HL-60 (cell line): ENCODE data around the gene SP100.

Experiments used
- CTCF ChIP-seq: IDR thresholded peaks from one replicate; pipeline ENCODE4 v1.5.1; 2011; ENCODE audit warnings: low read length, control low read depth, inconsistent platforms; ENCODE audit not compliant: insufficient read depth
- GABPA ChIP-seq: IDR thresholded peaks from 2 replicates; pipeline ENCODE4 v1.6.1; 2012; ENCODE audit warnings: low read depth
- POLR2AphosphoS5 ChIP-seq: IDR thresholded peaks from 2 replicates; pipeline ENCODE4 v1.6.1; 2012; ENCODE audit warnings: low read depth
- SPI1 ChIP-seq: IDR thresholded peaks from 2 replicates; pipeline ENCODE4 v1.6.1; 2012; ENCODE audit warnings: low read depth, mild to moderate bottlenecking, borderline replicate concordance
- TF ChIP-seq, protein P1 (sequence below): IDR thresholded peaks from 2 replicates; pipeline ENCODE4 v1.6.1; 2012; ENCODE audit warnings: low read depth; ENCODE audit not compliant: insufficient replicate concordance

GRCh38 chr2:230382108-230382507 lies 33.9 kb upstream of the SP100 start:
- no peak for TF ChIP-seq CTCF
- no peak for TF ChIP-seq POLR2AphosphoS5
- TF ChIP-seq, protein P1, sequence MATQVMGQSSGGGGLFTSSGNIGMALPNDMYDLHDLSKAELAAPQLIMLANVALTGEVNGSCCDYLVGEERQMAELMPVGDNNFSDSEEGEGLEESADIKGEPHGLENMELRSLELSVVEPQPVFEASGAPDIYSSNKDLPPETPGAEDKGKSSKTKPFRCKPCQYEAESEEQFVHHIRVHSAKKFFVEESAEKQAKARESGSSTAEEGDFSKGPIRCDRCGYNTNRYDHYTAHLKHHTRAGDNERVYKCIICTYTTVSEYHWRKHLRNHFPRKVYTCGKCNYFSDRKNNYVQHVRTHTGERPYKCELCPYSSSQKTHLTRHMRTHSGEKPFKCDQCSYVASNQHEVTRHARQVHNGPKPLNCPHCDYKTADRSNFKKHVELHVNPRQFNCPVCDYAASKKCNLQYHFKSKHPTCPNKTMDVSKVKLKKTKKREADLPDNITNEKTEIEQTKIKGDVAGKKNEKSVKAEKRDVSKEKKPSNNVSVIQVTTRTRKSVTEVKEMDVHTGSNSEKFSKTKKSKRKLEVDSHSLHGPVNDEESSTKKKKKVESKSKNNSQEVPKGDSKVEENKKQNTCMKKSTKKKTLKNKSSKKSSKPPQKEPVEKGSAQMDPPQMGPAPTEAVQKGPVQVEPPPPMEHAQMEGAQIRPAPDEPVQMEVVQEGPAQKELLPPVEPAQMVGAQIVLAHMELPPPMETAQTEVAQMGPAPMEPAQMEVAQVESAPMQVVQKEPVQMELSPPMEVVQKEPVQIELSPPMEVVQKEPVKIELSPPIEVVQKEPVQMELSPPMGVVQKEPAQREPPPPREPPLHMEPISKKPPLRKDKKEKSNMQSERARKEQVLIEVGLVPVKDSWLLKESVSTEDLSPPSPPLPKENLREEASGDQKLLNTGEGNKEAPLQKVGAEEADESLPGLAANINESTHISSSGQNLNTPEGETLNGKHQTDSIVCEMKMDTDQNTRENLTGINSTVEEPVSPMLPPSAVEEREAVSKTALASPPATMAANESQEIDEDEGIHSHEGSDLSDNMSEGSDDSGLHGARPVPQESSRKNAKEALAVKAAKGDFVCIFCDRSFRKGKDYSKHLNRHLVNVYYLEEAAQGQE: no peak
- TF ChIP-seq GABPA: no peak
- TF ChIP-seq SPI1: no peak
